GM23338 (cell line): ENCODE measurements around the gene PRR18. TPM values are rescaled to one million over a fixed set of nuclear protein-coding genes. Genes with fewer than 3 reads are reported as not detected.

ENCODE experiments used
- CREB1 ChIP-seq: fragments of 250-450 bp; sonication (Bioruptor Pico); IDR thresholded peaks from 2 replicates; pipeline ENCODE4 v1.5.0; 2020; ENCODE audit warnings: low read depth, mild to moderate bottlenecking, moderate library complexity
- EZH2phosphoT487 ChIP-seq: fragments of 200-600 bp; sonication (generic); IDR thresholded peaks from one replicate; pipeline ENCODE4 v1.8.1; 2018; ENCODE audit warnings: antibody characterized with exemption; ENCODE audit not compliant: unreplicated experiment
- NANOG ChIP-seq: IDR thresholded peaks from 2 replicates; pipeline ENCODE4 v1.6.1; 2016; ENCODE audit warnings: antibody characterized with exemption, borderline replicate concordance
- STAT1 ChIP-seq: IDR thresholded peaks from one replicate; pipeline ENCODE4 v1.6.1; 2016; ENCODE audit warnings: antibody characterized with exemption; ENCODE audit not compliant: unreplicated experiment
- ZNF114 ChIP-seq: fragments of 250-450 bp; sonication (Bioruptor Pico); IDR thresholded peaks from 2 replicates; pipeline ENCODE4 v1.5.0; 2020; ENCODE audit warnings: mild to moderate bottlenecking, moderate library complexity
- ZNF331 ChIP-seq: fragments of 250-450 bp; sonication (Bioruptor Pico); IDR thresholded peaks from 2 replicates; pipeline ENCODE4 v1.5.0; 2020; ENCODE audit warnings: low read depth, mild to moderate bottlenecking, moderate library complexity
- ZNF462 ChIP-seq: fragments of 250-450 bp; sonication (Bioruptor Pico); IDR thresholded peaks from 2 replicates; pipeline ENCODE4 v1.5.0; 2020; ENCODE audit warnings: mild to moderate bottlenecking, moderate library complexity
- polyA plus RNA-seq: library from polyadenylated mRNA; unstranded; fragments of >200 nt; fragmentation: Nextera tagmentation; extraction: Ambion mirVana; gene quantifications from 2 replicates; pipeline ENCODE4 v1.2.1, GENCODE V29; 2016
- total RNA-seq: library from RNA; depleted of rRNA; stranded (reverse); fragments of >200 nt; shearing (Covaris generic); gene quantifications from 2 replicates; pipeline ENCODE4 v1.2.3, GENCODE V29; 2014
- TF ChIP-seq, protein P1 (sequence below): IDR thresholded peaks from 2 replicates; pipeline ENCODE4 v1.6.1; 2016; ENCODE audit warnings: antibody characterized with exemption
- TF ChIP-seq, protein P2 (sequence below), 2 experiments: fragments of 200-600 bp in 1 of 2; sonication (generic) in 1 of 2; conservative IDR thresholded peaks; 2 replicates each; pipeline versions ENCODE4 v1.5.1 to v1.6.1; 2016 to 2017; ENCODE audit warnings: antibody characterized with exemption in 2 of 2, low read depth in 2 of 2, mild to moderate bottlenecking in 2 of 2, moderate library complexity in 1 of 2

Gene PRR18
- total and polyA plus RNA-seq, 2 experiments from 2014 or later = 0.24 TPM; not detected in 1

DNA sequence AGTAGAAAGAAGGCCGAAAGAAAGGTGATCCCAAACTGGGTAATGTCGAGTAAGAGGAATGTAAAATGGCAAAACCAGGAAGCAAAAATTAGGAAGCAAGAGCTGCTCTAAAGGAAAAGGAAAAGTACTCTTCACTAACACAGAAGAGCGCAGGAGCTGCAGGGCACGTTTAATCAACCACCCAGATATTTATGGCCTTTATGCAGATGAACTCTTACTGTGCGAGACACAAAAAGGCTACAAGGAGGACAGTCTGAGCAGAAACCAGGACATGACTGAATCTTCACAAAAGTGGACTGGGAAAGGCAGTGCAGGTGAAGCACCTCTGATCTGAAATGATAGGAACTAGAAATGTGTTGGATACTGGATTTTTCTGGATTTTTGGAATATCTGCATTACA, 15.2 kb upstream of the PRR18 start (continued):
- TF ChIP-seq ZNF462 (CRISPR knock-in tag) (no peak), EZH2phosphoT487 (no peak), ZNF331 (no peak), NANOG (no peak), STAT1 (no peak), ZNF114 (CRISPR knock-in tag) (no peak), CREB1 (no peak)
- TF ChIP-seq, protein P1, sequence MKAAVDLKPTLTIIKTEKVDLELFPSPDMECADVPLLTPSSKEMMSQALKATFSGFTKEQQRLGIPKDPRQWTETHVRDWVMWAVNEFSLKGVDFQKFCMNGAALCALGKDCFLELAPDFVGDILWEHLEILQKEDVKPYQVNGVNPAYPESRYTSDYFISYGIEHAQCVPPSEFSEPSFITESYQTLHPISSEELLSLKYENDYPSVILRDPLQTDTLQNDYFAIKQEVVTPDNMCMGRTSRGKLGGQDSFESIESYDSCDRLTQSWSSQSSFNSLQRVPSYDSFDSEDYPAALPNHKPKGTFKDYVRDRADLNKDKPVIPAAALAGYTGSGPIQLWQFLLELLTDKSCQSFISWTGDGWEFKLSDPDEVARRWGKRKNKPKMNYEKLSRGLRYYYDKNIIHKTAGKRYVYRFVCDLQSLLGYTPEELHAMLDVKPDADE = no peak
- TF ChIP-seq, protein P2, sequence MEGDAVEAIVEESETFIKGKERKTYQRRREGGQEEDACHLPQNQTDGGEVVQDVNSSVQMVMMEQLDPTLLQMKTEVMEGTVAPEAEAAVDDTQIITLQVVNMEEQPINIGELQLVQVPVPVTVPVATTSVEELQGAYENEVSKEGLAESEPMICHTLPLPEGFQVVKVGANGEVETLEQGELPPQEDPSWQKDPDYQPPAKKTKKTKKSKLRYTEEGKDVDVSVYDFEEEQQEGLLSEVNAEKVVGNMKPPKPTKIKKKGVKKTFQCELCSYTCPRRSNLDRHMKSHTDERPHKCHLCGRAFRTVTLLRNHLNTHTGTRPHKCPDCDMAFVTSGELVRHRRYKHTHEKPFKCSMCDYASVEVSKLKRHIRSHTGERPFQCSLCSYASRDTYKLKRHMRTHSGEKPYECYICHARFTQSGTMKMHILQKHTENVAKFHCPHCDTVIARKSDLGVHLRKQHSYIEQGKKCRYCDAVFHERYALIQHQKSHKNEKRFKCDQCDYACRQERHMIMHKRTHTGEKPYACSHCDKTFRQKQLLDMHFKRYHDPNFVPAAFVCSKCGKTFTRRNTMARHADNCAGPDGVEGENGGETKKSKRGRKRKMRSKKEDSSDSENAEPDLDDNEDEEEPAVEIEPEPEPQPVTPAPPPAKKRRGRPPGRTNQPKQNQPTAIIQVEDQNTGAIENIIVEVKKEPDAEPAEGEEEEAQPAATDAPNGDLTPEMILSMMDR (conservative IDR thresholded peaks at IDR 0.05; ENCODE audit: low read depth in 2 of 2) = no peak
